Left renal pelvis (tissue), 4 donors: Measurements from ENCODE around the gene TRNT1. TPM values are rescaled to one million over a fixed set of nuclear protein-coding genes. Genes with fewer than 3 reads are reported as not detected.

Experiments used
- DNase-seq, 4 donors: peaks; one replicate each; pipeline ENCODE4 v3.0.0-alpha.2; 2013; ENCODE audit warnings: low read depth in 4 of 4, low spot score in 3 of 4
- polyA plus RNA-seq, 4 donors: library from polyadenylated mRNA; unstranded; fragments of 120-200 nt; gene quantifications; one replicate each; pipeline ENCODE4 v1.2.1, GENCODE V29; 2013; ENCODE audit not compliant: insufficient read length in 4 of 4

TRNT1 gene
- polyA plus RNA-seq, 4 donors: 23.6 to 38.4 (median 37.2) TPM

- peak in 2 of 4 donors; percentile 6 to 47 for DNase-seq
These were observed 16.5 kb upstream of the TRNT1 start, which contains the start of gene IL5RA for GRCh38 chr3:3110299-3110630. Gene IL5RA, minus strand, starts transcription at chr3:3110374. Its CDS starts 5,390 bp downstream, at chr3:3104984.

GRCh38 chr3:3110749-3111361, 15.9 kb upstream of the TRNT1 start:
- no peak for DNase-seq

GRCh38 chr3:3113042-3113709, 13.6 kb upstream of the TRNT1 start:
- DNase-seq: no peak

- DNase-seq: no peak
These were observed 9.1 kb upstream of the TRNT1 start for GRCh38 chr3:3117651-3118050.

GRCh38 chr3:3119393-3119851, 7.3 kb upstream of the TRNT1 start:
- no peak for DNase-seq

GRCh38 chr3:3125977-3126376, 763 bp upstream of the TRNT1 start:
- no peak for DNase-seq

GRCh38 chr3:3127432-3128010, 781 bp downstream of the TRNT1 start:
- DNase-seq: peak in 1 of 4 donors; percentile 15

- DNase-seq: no peak
These were observed 2.8 kb downstream of the TRNT1 start for GRCh38 chr3:3129579-3129978.

- no peak for DNase-seq
These were observed 6.8 kb downstream of the TRNT1 start for GRCh38 chr3:3133500-3133899.

- DNase-seq: no peak
These were observed 8.2 kb downstream of the TRNT1 start for GRCh38 chr3:3134750-3135448.

GRCh38 chr3:3137526-3137925, 10.8 kb downstream of the TRNT1 start:
- DNase-seq: no peak

GRCh38 chr3:3141939-3142338, 15.2 kb downstream of the TRNT1 start:
- DNase-seq: no peak

GRCh38 chr3:3145831-3146230, 19.1 kb downstream of the TRNT1 start:
- DNase-seq: no peak

GRCh38 chr3:3149560-3149959, 22.8 kb downstream of the TRNT1 start:
- no peak for DNase-seq

- no peak for DNase-seq
These were observed 24.8 kb downstream of the TRNT1 start for GRCh38 chr3:3151513-3151912.

- DNase-seq: no peak
These were observed 28.3 kb downstream of the TRNT1 start for GRCh38 chr3:3154879-3155610.

GRCh38 chr3:3157484-3157883, 30.7 kb downstream of the TRNT1 start:
- DNase-seq: no peak

- no peak for DNase-seq
These were observed 34.1 kb downstream of the TRNT1 start for GRCh38 chr3:3160826-3161225.

- DNase-seq: no peak
These were observed 38.5 kb downstream of the TRNT1 start for GRCh38 chr3:3165241-3165640.

- no peak for DNase-seq
These were observed 38.9 kb downstream of the TRNT1 start for GRCh38 chr3:3165650-3166049.

GRCh38 chr3:3170998-3171397, 44.3 kb downstream of the TRNT1 start:
- peak in 1 of 4 donors; percentile 10 for DNase-seq
